ENCODE data around the gene RAPGEF2. TPM values are rescaled to one million over a fixed set of nuclear protein-coding genes. Genes with fewer than 3 reads are reported as not detected.

The RAPGEF2 gene
- total RNA-seq, 8 experiments from 2014 or later = 44.0 to 164 (median 67.9) TPM

- ATAC-seq (replicated peaks in 6 of 8) = no peak
- in situ Hi-C loops (cut with MboI; ENCODE audit: low pct_unique_long_range_greater_than_20kb in 2 of 9, low sequenced_read_pairs in 9 of 9, unreplicated experiment in 9 of 9) = no loop called here
- Histone ChIP-seq H3K4me3 (no peak overlapping the region), H3K27ac (no peak overlapping the region), H3K4me1 (replicated peaks in 1 of 2) (no peaks in the 10 kb centered on the region)
- WGBS, 10 experiments = 74 to 100% (median 94%) methylated on average over 1 to 9 of the region's 9 CpGs; no CpG with 5 or more reads in 1 of the 10 experiments
Measured at GRCh38 chr4:159347813-159348212, 244.9 kb downstream of the RAPGEF2 start.

- in situ Hi-C loops (cut with MboI; ENCODE audit: low pct_unique_long_range_greater_than_20kb in 2 of 9, low sequenced_read_pairs in 9 of 9, unreplicated experiment in 9 of 9) = no loop called here
- 79 to 100% (median 96%) methylated on average over 1 to 3 of the region's 3 CpGs for WGBS, 10 experiments
- H3K27ac ChIP-seq = no peak overlapping the region
- no peaks in the 10 kb centered on the region for H3K4me1 ChIP-seq (replicated peaks in 1 of 2)
- no peak for ATAC-seq (replicated peaks in 6 of 8)
- no peak overlapping the region for H3K4me3 ChIP-seq
Measured at GRCh38 chr4:159349332-159349731, 246.5 kb downstream of the RAPGEF2 start.

DNA sequence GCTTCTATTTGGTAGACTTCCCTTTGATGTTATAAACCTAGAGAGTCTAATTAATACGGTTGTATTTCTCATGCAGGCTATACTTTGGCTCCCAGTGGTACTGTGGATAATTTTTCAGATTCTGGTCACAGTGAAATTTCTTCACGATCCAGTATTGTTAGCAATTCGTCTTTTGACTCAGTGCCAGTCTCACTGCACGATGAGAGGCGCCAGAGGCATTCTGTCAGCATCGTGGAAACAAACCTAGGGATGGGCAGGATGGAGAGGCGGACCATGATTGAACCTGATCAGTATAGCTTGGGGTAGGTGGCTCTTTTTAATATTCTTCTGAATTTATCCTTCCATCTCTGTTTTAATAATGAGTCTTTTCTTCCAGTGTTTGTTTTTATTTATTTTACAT lies 249.7 kb downstream of the RAPGEF2 start:
- no peak for ATAC-seq (replicated peaks in 6 of 8)
- no peak overlapping the region for H3K4me3 ChIP-seq
- in situ Hi-C loops (cut with MboI; ENCODE audit: low pct_unique_long_range_greater_than_20kb in 2 of 9, low sequenced_read_pairs in 9 of 9, unreplicated experiment in 9 of 9) = no loop called here
- no peak overlapping the region for H3K27ac ChIP-seq
- WGBS, 10 experiments = 67 to 100% (median 95%) methylated on average over 1 to 7 of the region's 7 CpGs
- H3K4me1 ChIP-seq (replicated peaks in 1 of 2) = no peaks in the 10 kb centered on the region

- in situ Hi-C loops (cut with MboI; ENCODE audit: low pct_unique_long_range_greater_than_20kb in 2 of 9, low sequenced_read_pairs in 9 of 9, unreplicated experiment in 9 of 9) = no loop called here
- no peaks in the 10 kb centered on the region for H3K4me1 ChIP-seq (replicated peaks in 1 of 2)
- H3K27ac ChIP-seq = no peak overlapping the region
- no peak overlapping the region for H3K4me3 ChIP-seq
- WGBS, 10 experiments = 88 to 100% (median 95%) methylated on average over 4 to 11 of the region's 15 CpGs; no CpG with 5 or more reads in 1 of the 10 experiments
- no peak for ATAC-seq (replicated peaks in 6 of 8)
Measured at GRCh38 chr4:159353422-159354116, 250.7 kb downstream of the RAPGEF2 start.

GRCh38 chr4:159355466-159355865 lies 252.6 kb downstream of the RAPGEF2 start:
- ATAC-seq (replicated peaks in 6 of 8) = no peak
- no peak overlapping the region for H3K27ac ChIP-seq
- no peak overlapping the region for H3K4me3 ChIP-seq
- peaks cover 0 to 4% of the 10 kb centered on the region in 2 donors for H3K4me1 ChIP-seq (replicated peaks in 1 of 2)
- in situ Hi-C loops (cut with MboI; ENCODE audit: low pct_unique_long_range_greater_than_20kb in 2 of 9, low sequenced_read_pairs in 9 of 9, unreplicated experiment in 9 of 9) = no loop called here
- 100% methylated on average over 1 to 3 of the region's 3 CpGs; no CpG with 5 or more reads in 4 of the 10 experiments for WGBS, 10 experiments

GRCh38 chr4:159357350-159357749 lies 254.5 kb downstream of the RAPGEF2 start:
- no peak for ATAC-seq (replicated peaks in 6 of 8)
- no peak overlapping the region for H3K4me3 ChIP-seq
- in situ Hi-C loops (cut with MboI; ENCODE audit: low pct_unique_long_range_greater_than_20kb in 2 of 9, low sequenced_read_pairs in 9 of 9, unreplicated experiment in 9 of 9) = no loop called here
- no peak overlapping the region for H3K27ac ChIP-seq
- H3K4me1 ChIP-seq (replicated peaks in 1 of 2) = peaks cover 0 to 4% of the 10 kb centered on the region in 2 donors
- WGBS, 10 experiments = 94 to 100% (median 99%) methylated on average over 1 to 8 of the region's 8 CpGs

DNA sequence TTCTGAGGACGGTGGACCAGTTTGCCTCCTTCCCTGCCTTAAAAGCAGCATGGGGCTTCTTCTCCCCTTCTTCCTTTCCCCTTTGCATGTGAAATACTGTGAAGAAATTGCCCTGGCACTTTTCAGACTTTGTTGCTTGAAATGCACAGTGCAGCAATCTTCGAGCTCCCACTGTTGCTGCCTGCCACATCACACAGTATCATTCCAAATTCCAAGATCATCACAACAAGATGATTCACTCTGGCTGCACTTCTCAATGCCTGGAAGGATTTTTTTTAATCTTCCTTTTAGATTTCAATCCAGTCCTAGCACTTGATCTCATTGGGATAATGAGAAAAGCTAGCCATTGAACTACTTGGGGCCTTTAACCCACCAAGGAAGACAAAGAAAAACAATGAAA lies 255.3 kb downstream of the RAPGEF2 start:
- peaks cover 0 to 4% of the 10 kb centered on the region in 2 donors for H3K4me1 ChIP-seq (replicated peaks in 1 of 2)
- WGBS, 10 experiments = 17 to 100% (median 72%) methylated on average over 1 to 2 of the region's 2 CpGs; no CpG with 5 or more reads in 2 of the 10 experiments
- H3K27ac ChIP-seq = no peak overlapping the region
- ATAC-seq (replicated peaks in 6 of 8) = peak in 7 of 8 experiments; percentile 43 to 79 (median 65)
- in situ Hi-C loops (cut with MboI; ENCODE audit: low pct_unique_long_range_greater_than_20kb in 2 of 9, low sequenced_read_pairs in 9 of 9, unreplicated experiment in 9 of 9) = no loop called here
- no peak overlapping the region for H3K4me3 ChIP-seq

GRCh38 chr4:159360549-159360948 lies 257.7 kb downstream of the RAPGEF2 start:
- ATAC-seq (replicated peaks in 6 of 8) = peak in 2 of 8 experiments; percentile 86 to 92
- in situ Hi-C loops (cut with MboI; ENCODE audit: low pct_unique_long_range_greater_than_20kb in 2 of 9, low sequenced_read_pairs in 9 of 9, unreplicated experiment in 9 of 9) = no loop called here
- peaks cover 0 to 7% of the 10 kb centered on the region in 2 donors for H3K4me1 ChIP-seq (replicated peaks in 1 of 2)
- H3K27ac ChIP-seq = no peak overlapping the region
- 12 to 100% (median 82%) methylated on average over 1 to 3 of the region's 3 CpGs for WGBS, 10 experiments
- no peak overlapping the region for H3K4me3 ChIP-seq

GRCh38 chr4:159363361-159363760 lies 260.5 kb downstream of the RAPGEF2 start:
- ATAC-seq (replicated peaks in 6 of 8) = no peak
- in situ Hi-C loops (cut with MboI; ENCODE audit: low pct_unique_long_range_greater_than_20kb in 2 of 9, low sequenced_read_pairs in 9 of 9, unreplicated experiment in 9 of 9) = no loop called here
- WGBS, 10 experiments = 43 to 95% (median 83%) methylated on average over 1 to 3 of the region's 3 CpGs; no CpG with 5 or more reads in 1 of the 10 experiments

GRCh38 chr4:159366966-159367780 lies 264.3 kb downstream of the RAPGEF2 start:
- peak in 7 of 8 experiments; percentile 28 to 93 (median 64) for ATAC-seq (replicated peaks in 6 of 8)
- in situ Hi-C loops (cut with MboI; ENCODE audit: low pct_unique_long_range_greater_than_20kb in 2 of 9, low sequenced_read_pairs in 9 of 9, unreplicated experiment in 9 of 9) = no loop called here
- WGBS, 10 experiments = 1 to 76% (median 51%) methylated on average over 2 to 9 of the region's 9 CpGs; no CpG with 5 or more reads in 1 of the 10 experiments

More at GRCh38 chr4:159363361-159363760, 260.5 kb downstream of the RAPGEF2 start:
- H3K4me3 ChIP-seq = no peak overlapping the region
- H3K4me1 ChIP-seq (replicated peaks in 1 of 2) = peaks cover 2 to 13% of the 10 kb centered on the region in 2 donors
- H3K27ac ChIP-seq = no peak overlapping the region

GRCh38 chr4:159367781-159368080 lies 264.9 kb downstream of the RAPGEF2 start:
- H3K4me3 ChIP-seq = no peak overlapping the region
- in situ Hi-C loops (cut with MboI; ENCODE audit: low pct_unique_long_range_greater_than_20kb in 2 of 9, low sequenced_read_pairs in 9 of 9, unreplicated experiment in 9 of 9) = no loop called here
- H3K27ac ChIP-seq = no peak overlapping the region
- WGBS, 10 experiments = 7 to 94% (median 90%) methylated on average over 2 of the region's 2 CpGs; no CpG with 5 or more reads in 5 of the 10 experiments
- peak in 2 of 8 experiments; percentile 10 to 11 for ATAC-seq (replicated peaks in 6 of 8)
- H3K4me1 ChIP-seq (replicated peaks in 1 of 2) = peaks cover 2 to 9% of the 10 kb centered on the region in 2 donors

More at GRCh38 chr4:159366966-159367780, 264.3 kb downstream of the RAPGEF2 start:
- Histone ChIP-seq H3K4me1 (replicated peaks in 1 of 2) (peaks cover 2 to 9% of the 10 kb centered on the region in 2 donors), H3K27ac (no peak overlapping the region), H3K4me3 (no peak overlapping the region)

- no peak for ATAC-seq (replicated peaks in 6 of 8)
- H3K27ac ChIP-seq = no peak overlapping the region
- WGBS, 10 experiments = 74 to 100% (median 100%) methylated on average over 1 to 2 of the region's 2 CpGs; no CpG with 5 or more reads in 6 of the 10 experiments
- H3K4me1 ChIP-seq (replicated peaks in 1 of 2) = peaks cover 2 to 9% of the 10 kb centered on the region in 2 donors
- no peak overlapping the region for H3K4me3 ChIP-seq
- in situ Hi-C loops (cut with MboI; ENCODE audit: low pct_unique_long_range_greater_than_20kb in 2 of 9, low sequenced_read_pairs in 9 of 9, unreplicated experiment in 9 of 9) = no loop called here
Measured at GRCh38 chr4:159368320-159368719, 265.4 kb downstream of the RAPGEF2 start.

DNA sequence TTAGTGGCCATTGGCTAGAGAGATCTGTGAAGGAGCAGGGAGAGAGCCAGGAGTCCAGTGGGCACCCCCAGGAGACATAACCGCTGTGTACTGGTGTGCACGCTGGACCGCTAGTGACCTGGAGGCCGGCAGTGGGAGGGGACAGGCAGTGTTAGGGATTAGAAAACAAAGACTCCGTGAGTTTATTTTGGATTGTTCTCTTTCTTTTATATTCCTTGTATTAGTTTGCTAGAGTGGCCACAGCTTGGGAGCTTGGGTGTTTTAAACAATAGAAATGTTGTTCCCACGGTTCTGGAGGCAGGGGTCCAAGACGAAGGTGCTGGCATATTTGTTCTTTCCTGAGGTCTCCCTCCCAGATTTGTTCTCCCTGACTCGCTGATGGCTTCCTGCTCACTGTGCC lies 266.4 kb downstream of the RAPGEF2 start:
- H3K27ac ChIP-seq = no peak overlapping the region
- in situ Hi-C loops (cut with MboI; ENCODE audit: low pct_unique_long_range_greater_than_20kb in 2 of 9, low sequenced_read_pairs in 9 of 9, unreplicated experiment in 9 of 9) = no loop called here
- no peak for ATAC-seq (replicated peaks in 6 of 8)
- WGBS, 10 experiments = 72 to 100% (median 93%) methylated on average over 1 to 5 of the region's 8 CpGs; no CpG with 5 or more reads in 4 of the 10 experiments
- no peak overlapping the region for H3K4me3 ChIP-seq
- peaks cover 2 to 6% of the 10 kb centered on the region in 2 donors for H3K4me1 ChIP-seq (replicated peaks in 1 of 2)

Data from motor neuron (in vitro differentiated cells).